Astrocyte of the cerebellum (primary cell): ENCODE results near the gene SERPINA3.
"Not testable (repeated sequence)": the region's sequence is repeated elsewhere in the genome, so short reads cannot be mapped to it uniquely, and the experiment has no call there.

Source experiments
- DNase-seq: peaks from one replicate; pipeline ENCODE4 v3.0.0-alpha.2; 2011; ENCODE audit warnings: low read depth
- H3K4me3 ChIP-seq: 2 replicates; pipeline ENCODE4 v1.5.1; 2011; ENCODE audit warnings: mild to moderate bottlenecking, low read depth, low read length, moderate library complexity
- CTCF ChIP-seq: IDR thresholded peaks from 2 replicates; pipeline ENCODE4 v1.5.1; 2012; ENCODE audit warnings: low read length, low read depth, moderate library complexity, mild to moderate bottlenecking; ENCODE audit errors: missing control alignments
- in situ Hi-C: cut with HindIII; loops from 2 replicates; pipeline ENCODE4 v1.10.0; 2017; ENCODE audit warnings: low sequenced_read_pairs

The SERPINA3 gene

GRCh38 chr14:94575730-94576585, 36.2 kb upstream of the SERPINA3 start:
- DNase-seq = peak; percentile 80
- in situ Hi-C loops = no loop called here
- H3K4me3 ChIP-seq = no peak overlapping the region
- TF ChIP-seq CTCF = no peak

- DNase-seq, in situ Hi-C loops, H3K4me3 ChIP-seq: not testable (repeated sequence)
Observed at GRCh38 chr14:94577472-94577871, 34.7 kb upstream of the SERPINA3 start.

GRCh38 chr14:94578712-94579111, 33.5 kb upstream of the SERPINA3 start:
- DNase-seq = no peak
- in situ Hi-C loops = no loop called here
- TF ChIP-seq CTCF = no peak

GRCh38 chr14:94581127-94581999, 30.8 kb upstream of the SERPINA3 start, which contains the start of gene SERPINA5:
TSS of gene SERPINA5 (plus strand) at chr14:94581426. CDS start at chr14:94587363, 5,937 bp downstream.
- no peak for DNase-seq
- in situ Hi-C loops = no loop called here
- no peak for TF ChIP-seq CTCF
- H3K4me3 ChIP-seq = no peak within 1 kb of the TSS

More at GRCh38 chr14:94578712-94579111, 33.5 kb upstream of the SERPINA3 start:
- H3K4me3 ChIP-seq = no peak overlapping the region

GRCh38 chr14:94582199-94582750, 29.9 kb upstream of the SERPINA3 start:
- in situ Hi-C loops = no loop called here
- no peak overlapping the region for H3K4me3 ChIP-seq
- no peak for TF ChIP-seq CTCF
- no peak for DNase-seq

GRCh38 chr14:94582851-94583250, 29.3 kb upstream of the SERPINA3 start:
- no peak for DNase-seq
- H3K4me3 ChIP-seq = no peak overlapping the region
- no peak for TF ChIP-seq CTCF
- in situ Hi-C loops = no loop called here

GRCh38 chr14:94583557-94583956, 28.6 kb upstream of the SERPINA3 start:
- no peak overlapping the region for H3K4me3 ChIP-seq
- DNase-seq = no peak
- in situ Hi-C loops = no loop called here
- no peak for TF ChIP-seq CTCF
